LNCAP (cell line): ENCODE results near the gene SHLD1.

Source experiments
- CTCF ChIP-seq: fragments of 450-650 bp; IDR thresholded peaks from 2 replicates; pipeline ENCODE4 v1.5.1; 2017; ENCODE audit warnings: mild to moderate bottlenecking

Gene SHLD1

GRCh38 chr20:5730131-5730530 lies 20.1 kb upstream of the SHLD1 start:
- TF ChIP-seq CTCF = no peak

GRCh38 chr20:5731753-5732366 lies 18.3 kb upstream of the SHLD1 start:
- TF ChIP-seq CTCF = no peak

GRCh38 chr20:5734602-5735001 lies 15.6 kb upstream of the SHLD1 start:
- TF ChIP-seq CTCF = no peak

- TF ChIP-seq CTCF = no peak
These were observed 14.2 kb upstream of the SHLD1 start for GRCh38 chr20:5735845-5736510.

GRCh38 chr20:5737619-5737953 lies 12.6 kb upstream of the SHLD1 start:
- TF ChIP-seq CTCF = no peak

- no peak for TF ChIP-seq CTCF
These were observed 12.2 kb upstream of the SHLD1 start for GRCh38 chr20:5737966-5738365.

GRCh38 chr20:5741089-5741488 lies 9.1 kb upstream of the SHLD1 start:
- TF ChIP-seq CTCF = no peak

GRCh38 chr20:5742041-5742440 lies 8.2 kb upstream of the SHLD1 start:
- no peak for TF ChIP-seq CTCF
